Upper lobe of left lung (tissue), 6 donors: ENCODE measurements around the gene VMP1. TPM values are rescaled to one million over a fixed set of nuclear protein-coding genes. Genes with fewer than 3 reads are reported as not detected.
A peak's percentile ranks its signal among the peaks of the same experiment; 100 is the strongest.

Experiments
- ATAC-seq, 2 donors: fragments of 200-7000 bp; cut with Tn5 transposase; one replicate each; pipeline ENCODE4 v1.9.1; 2022; ENCODE audit warnings: mild to moderate bottlenecking in 2 of 2, moderate library complexity in 2 of 2; ENCODE audit not compliant: low FRiP score in 2 of 2
- DNase-seq, 2 donors: peaks; one replicate each; pipeline ENCODE4 v3.0.0-alpha.2; 2019 to 2020
- H3K27ac ChIP-seq, 4 donors: fragments of 200-600 bp; sonication (generic); one replicate each; pipeline ENCODE4 v1.5.1; 2016 to 2019
- H3K27me3 ChIP-seq, 4 donors: fragments of 200-600 bp; sonication (generic); one replicate each; pipeline ENCODE4 v1.5.1; 2017 to 2019
- H3K36me3 ChIP-seq, 4 donors: fragments of 200-600 bp; sonication (generic); one replicate each; pipeline ENCODE4 v1.5.1; 2016 to 2019
- H3K4me1 ChIP-seq, 4 donors: fragments of 200-600 bp; sonication (generic); one replicate each; pipeline ENCODE4 v1.5.1; 2018 to 2019
- H3K4me3 ChIP-seq, 4 donors: fragments of 200-600 bp; sonication (generic); one replicate each; pipeline ENCODE4 v1.5.1; 2017 to 2019; ENCODE audit warnings: mild to moderate bottlenecking in 2 of 4, moderate library complexity in 1 of 4
- H3K9me3 ChIP-seq, 4 donors: fragments of 200-600 bp; sonication (generic); one replicate each; pipeline ENCODE4 v1.5.1; 2018 to 2019
- EP300 ChIP-seq, 4 donors: sonication (generic); formaldehyde crosslinking; IDR thresholded peaks; one replicate each; pipeline ENCODE4 v1.5.1; 2017; ENCODE audit warnings: antibody characterized with exemption in 4 of 4, control low read depth in 2 of 4
- POLR2A ChIP-seq, 4 donors: fragments of 450-650 bp; IDR thresholded peaks; one replicate each; pipeline ENCODE4 v1.5.1; 2016 to 2017; ENCODE audit warnings: antibody characterized with exemption in 4 of 4, mild to moderate bottlenecking in 2 of 4
- POLR2AphosphoS5 ChIP-seq, 2 donors: sonication (generic); formaldehyde crosslinking; IDR thresholded peaks; one replicate each; pipeline ENCODE4 v1.5.1; 2017; ENCODE audit warnings: antibody characterized with exemption in 2 of 2
- WGBS, 2 donors: methylation state at CpG; one replicate each; pipeline ENCODE4 v1.1.5; 2017 to 2018; 5-methylcytosine and 5-hydroxymethylcytosine counted together
- total RNA-seq, 6 donors: library from RNA; depleted of rRNA in 4 of 6; stranded (reverse); fragments of >200 nt in 4 of 6; gene quantifications; one replicate each; pipeline versions ENCODE4 v1.1.0 to v1.2.1, GENCODE V29; 2016 to 2021
- TF ChIP-seq, protein P1 (sequence below), 6 experiments: fragments of 450-650 bp in 4 of 6; fragments of 200-600 bp in 2 of 6; sonication (generic) in 2 of 6; IDR thresholded peaks; one replicate each; pipeline ENCODE4 v1.5.1; 2016 to 2019; ENCODE audit warnings: antibody characterized with exemption in 6 of 6
- donor health status: DM: no; HTN: no; CAD: no; lungs with moderate emphysema.
- donor health status: DM: no; HTN: yes; CAD: no; lungs with severe emphysema.

Gene VMP1
- total RNA-seq, 6 donors from 2014 or later: 124 to 246 (median 181) TPM

DNA sequence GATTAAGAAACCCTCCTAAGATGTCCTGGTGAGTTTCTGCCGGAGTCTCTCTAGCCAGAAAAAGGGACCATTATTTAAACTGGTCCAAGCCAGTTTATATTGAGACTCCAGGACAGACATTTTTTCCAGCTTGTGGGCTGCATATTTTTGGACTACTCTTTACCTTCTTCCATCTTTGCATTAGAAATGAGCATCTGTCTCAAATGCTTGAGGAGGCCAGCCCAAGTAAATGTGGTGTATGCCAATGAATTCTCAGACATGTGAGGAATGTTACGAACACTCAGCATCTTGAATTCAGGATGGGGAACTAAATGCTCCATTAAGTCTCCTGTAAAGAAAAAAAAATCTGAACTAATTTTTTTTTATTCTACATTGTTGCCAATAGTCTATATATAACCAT, 166.9 kb downstream of the VMP1 start:
- 85 to 92% methylated on average over 2 of the region's 2 CpGs for WGBS, 2 donors
- H3K4me3 ChIP-seq: no peak overlapping the region
- no peak for DNase-seq
- no peaks in the 10 kb centered on the region for H3K9me3 ChIP-seq
- peaks cover 6 to 65% (median 24%) of the 10 kb centered on the region in 4 donors for H3K36me3 ChIP-seq
- ATAC-seq: no peak
- no peaks in the 10 kb centered on the region for H3K27me3 ChIP-seq
- no peak overlapping the region for H3K27ac ChIP-seq
- no peak for TF ChIP-seq POLR2A (IDR thresholded peaks at IDR 0.05)
- TF ChIP-seq, protein P1, sequence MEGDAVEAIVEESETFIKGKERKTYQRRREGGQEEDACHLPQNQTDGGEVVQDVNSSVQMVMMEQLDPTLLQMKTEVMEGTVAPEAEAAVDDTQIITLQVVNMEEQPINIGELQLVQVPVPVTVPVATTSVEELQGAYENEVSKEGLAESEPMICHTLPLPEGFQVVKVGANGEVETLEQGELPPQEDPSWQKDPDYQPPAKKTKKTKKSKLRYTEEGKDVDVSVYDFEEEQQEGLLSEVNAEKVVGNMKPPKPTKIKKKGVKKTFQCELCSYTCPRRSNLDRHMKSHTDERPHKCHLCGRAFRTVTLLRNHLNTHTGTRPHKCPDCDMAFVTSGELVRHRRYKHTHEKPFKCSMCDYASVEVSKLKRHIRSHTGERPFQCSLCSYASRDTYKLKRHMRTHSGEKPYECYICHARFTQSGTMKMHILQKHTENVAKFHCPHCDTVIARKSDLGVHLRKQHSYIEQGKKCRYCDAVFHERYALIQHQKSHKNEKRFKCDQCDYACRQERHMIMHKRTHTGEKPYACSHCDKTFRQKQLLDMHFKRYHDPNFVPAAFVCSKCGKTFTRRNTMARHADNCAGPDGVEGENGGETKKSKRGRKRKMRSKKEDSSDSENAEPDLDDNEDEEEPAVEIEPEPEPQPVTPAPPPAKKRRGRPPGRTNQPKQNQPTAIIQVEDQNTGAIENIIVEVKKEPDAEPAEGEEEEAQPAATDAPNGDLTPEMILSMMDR (IDR thresholded peaks at IDR 0.05): no peak
- no peak for TF ChIP-seq EP300 (IDR thresholded peaks at IDR 0.05)
- no peak for TF ChIP-seq POLR2AphosphoS5 (IDR thresholded peaks at IDR 0.05)
- H3K4me1 ChIP-seq: peaks cover 0 to 2% (median 0%) of the 10 kb centered on the region in 4 donors

DNA sequence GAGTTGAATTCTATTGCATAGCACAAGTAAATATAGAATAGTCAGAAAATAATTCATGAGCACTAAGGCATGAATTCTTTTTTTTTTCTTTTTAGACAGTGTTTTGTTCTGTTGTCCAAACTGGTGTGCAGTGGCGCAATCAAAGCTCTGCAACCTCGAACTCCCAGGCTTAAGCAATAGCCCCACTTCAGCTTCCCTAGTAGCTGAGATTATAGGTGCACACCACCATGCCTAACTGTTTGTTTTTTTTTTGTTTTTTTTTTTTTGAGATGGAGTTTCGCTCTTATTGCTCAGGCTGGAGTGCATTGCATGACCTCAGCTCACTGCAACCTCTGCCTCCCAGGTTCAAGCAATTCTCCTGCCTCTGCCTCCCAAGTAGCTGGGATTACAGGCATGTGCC, 168.7 kb downstream of the VMP1 start:
- 71 to 86% methylated on average over 3 of the region's 3 CpGs for WGBS, 2 donors
- TF ChIP-seq POLR2AphosphoS5 (IDR thresholded peaks at IDR 0.05) (no peak), POLR2A (IDR thresholded peaks at IDR 0.05) (no peak)
- DNase-seq (peak in 1 of 2 donors; percentile 32), ATAC-seq (no peak)
- no peak overlapping the region for H3K4me3 ChIP-seq
- no peak overlapping the region for H3K27ac ChIP-seq
- no peaks in the 10 kb centered on the region for H3K27me3 ChIP-seq
- peaks cover 10 to 79% (median 27%) of the 10 kb centered on the region in 4 donors for H3K36me3 ChIP-seq
- H3K9me3 ChIP-seq: no peaks in the 10 kb centered on the region
- H3K4me1 ChIP-seq: no peaks in the 10 kb centered on the region

- Histone ChIP-seq H3K4me1 (no peaks in the 10 kb centered on the region), H3K27me3 (no peaks in the 10 kb centered on the region), H3K9me3 (no peaks in the 10 kb centered on the region), H3K4me3 (no peak overlapping the region), H3K27ac (no peak overlapping the region), H3K36me3 (peaks cover 10 to 81% (median 31%) of the 10 kb centered on the region in 4 donors)
- DNase-seq: no peak
- 94% methylated on average over 5 of the region's 5 CpGs for WGBS, 2 donors
- TF ChIP-seq, protein P1 (IDR thresholded peaks at IDR 0.05): no peak
- TF ChIP-seq EP300 (IDR thresholded peaks at IDR 0.05) (no peak), POLR2AphosphoS5 (IDR thresholded peaks at IDR 0.05) (no peak), POLR2A (IDR thresholded peaks at IDR 0.05) (no peak)
- no peak for ATAC-seq
These were observed 170.5 kb downstream of the VMP1 start for GRCh38 chr17:59877965-59878364.

GRCh38 chr17:59878624-59879023, 171.2 kb downstream of the VMP1 start:
- no peak for TF ChIP-seq POLR2A (IDR thresholded peaks at IDR 0.05)
- TF ChIP-seq, protein P1 (IDR thresholded peaks at IDR 0.05): no peak
- no peak for TF ChIP-seq POLR2AphosphoS5 (IDR thresholded peaks at IDR 0.05)
- no peak for TF ChIP-seq EP300 (IDR thresholded peaks at IDR 0.05)

DNA sequence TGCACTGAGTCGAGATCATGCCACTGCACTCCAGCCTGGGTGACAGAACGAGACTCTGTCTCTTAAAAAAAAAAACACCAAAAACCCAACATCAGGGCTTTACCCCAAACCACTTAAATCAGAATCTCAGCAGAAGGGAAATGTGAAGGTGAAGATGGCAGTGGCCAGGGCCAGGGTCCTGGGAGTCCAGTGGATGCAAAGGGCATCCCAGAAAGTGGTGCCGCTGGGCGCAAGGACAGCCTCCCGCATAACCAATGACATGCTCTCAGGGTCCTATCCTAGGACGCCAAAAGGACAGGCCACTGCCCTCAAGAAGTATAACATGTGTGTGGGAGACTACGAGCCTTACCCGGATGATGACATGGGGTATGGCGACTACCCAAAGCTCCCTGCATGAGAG, 177.4 kb downstream of the VMP1 start:
- ATAC-seq (no peak), DNase-seq (no peak)
- H3K27me3 ChIP-seq: no peaks in the 10 kb centered on the region
- H3K9me3 ChIP-seq: no peaks in the 10 kb centered on the region
- H3K4me3 ChIP-seq: no peak overlapping the region
- no peak overlapping the region for H3K27ac ChIP-seq
- 93 to 98% methylated on average over 9 of the region's 9 CpGs for WGBS, 2 donors
- peaks cover 10 to 67% (median 35%) of the 10 kb centered on the region in 4 donors for H3K36me3 ChIP-seq
- H3K4me1 ChIP-seq: no peaks in the 10 kb centered on the region
- TF ChIP-seq, protein P1 (IDR thresholded peaks at IDR 0.05): no peak
- TF ChIP-seq POLR2AphosphoS5 (IDR thresholded peaks at IDR 0.05): no peak
- no peak for TF ChIP-seq POLR2A (IDR thresholded peaks at IDR 0.05)
- no peak for TF ChIP-seq EP300 (IDR thresholded peaks at IDR 0.05)

More at GRCh38 chr17:59878624-59879023, 171.2 kb downstream of the VMP1 start:
- H3K36me3 ChIP-seq: peaks cover 10 to 82% (median 38%) of the 10 kb centered on the region in 4 donors
- H3K9me3 ChIP-seq: no peaks in the 10 kb centered on the region
- H3K4me1 ChIP-seq: no peaks in the 10 kb centered on the region
- ATAC-seq (no peak), DNase-seq (no peak)
- 82 to 87% methylated on average over 1 to 3 of the region's 3 CpGs for WGBS, 2 donors
- H3K27ac ChIP-seq: no peak overlapping the region
- no peaks in the 10 kb centered on the region for H3K27me3 ChIP-seq
- no peak overlapping the region for H3K4me3 ChIP-seq
